Measurements from ENCODE around the gene KRTAP5-1.

The KRTAP5-1 gene

DNA sequence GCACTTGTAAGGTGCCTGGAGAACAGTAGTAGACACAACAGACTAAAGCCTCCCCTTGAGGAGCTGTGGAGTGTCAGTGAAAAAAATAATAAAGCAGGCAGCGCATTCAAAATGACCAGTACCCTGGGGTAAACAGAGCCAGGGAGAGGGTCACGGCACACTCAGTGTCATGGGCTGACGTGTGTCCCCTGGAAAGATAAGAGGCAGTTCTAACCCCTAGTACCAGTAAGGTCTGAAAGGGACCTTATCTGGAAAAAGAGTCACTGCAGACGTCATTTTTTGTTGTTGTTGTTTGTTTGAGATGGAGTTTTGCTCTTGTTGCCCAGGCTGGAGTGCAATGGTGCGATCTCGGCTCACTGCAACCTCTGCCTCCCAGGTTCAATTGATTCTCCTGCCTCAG lies 45.0 kb downstream of the KRTAP5-1 start:
- DNase-seq = no peak

DNA sequence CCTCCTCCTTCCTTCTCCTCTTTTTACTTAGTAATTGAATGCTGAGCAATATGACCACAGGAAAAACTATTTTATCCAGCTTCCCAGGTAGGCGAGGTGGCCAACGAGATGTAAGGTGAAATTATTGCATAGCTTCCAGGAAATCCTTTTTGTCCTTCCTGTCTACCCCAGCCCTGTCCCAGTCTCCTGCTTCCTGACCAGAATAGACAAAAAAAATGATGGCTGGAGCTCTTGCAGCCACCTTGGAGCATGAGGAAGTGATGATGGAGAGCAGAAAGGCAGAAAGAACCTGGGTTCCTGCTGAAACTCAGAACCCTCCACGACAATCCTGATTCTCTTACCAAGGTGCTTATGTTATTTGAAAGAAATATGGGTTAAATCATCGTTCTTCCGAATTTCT lies 46.9 kb downstream of the KRTAP5-1 start:
- DNase-seq = no peak

DNA sequence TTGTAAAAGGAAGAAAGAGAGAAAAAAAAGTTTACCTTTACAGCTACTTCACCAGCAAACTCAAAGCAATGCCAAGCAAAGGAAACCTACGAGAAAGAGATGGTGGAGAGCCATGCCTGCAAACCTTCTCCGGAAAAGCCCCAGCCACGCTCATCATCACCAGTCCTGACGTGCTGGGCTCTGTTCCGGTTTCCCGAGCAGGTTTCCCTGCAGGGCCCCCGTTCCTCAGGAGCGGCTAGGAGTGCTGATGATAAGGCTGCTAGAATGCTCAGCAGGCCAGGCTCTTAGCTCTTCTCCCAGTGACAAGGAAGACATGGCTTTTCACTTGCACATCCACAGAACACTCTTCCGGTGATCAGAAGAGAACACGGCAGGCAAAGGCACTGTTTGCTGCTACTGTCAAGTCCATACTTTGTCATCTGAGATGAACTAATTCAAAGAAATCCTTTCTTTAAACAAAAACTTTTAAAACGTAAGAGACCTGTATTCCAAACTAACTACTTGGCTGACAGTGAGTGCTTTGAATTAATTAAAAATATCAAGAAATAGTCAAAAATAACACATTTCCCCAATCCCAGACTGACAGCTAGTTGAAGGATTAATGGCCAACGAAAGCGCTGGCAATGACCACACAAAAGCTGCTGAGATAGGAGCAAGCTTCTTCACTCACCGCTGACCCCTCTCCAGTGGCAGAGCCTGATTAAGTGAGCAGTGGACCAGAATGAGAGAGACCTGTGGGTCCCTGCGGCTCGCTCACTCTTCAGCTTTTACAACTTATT lies 48.8 kb downstream of the KRTAP5-1 start:
- DNase-seq = no peak

DNA sequence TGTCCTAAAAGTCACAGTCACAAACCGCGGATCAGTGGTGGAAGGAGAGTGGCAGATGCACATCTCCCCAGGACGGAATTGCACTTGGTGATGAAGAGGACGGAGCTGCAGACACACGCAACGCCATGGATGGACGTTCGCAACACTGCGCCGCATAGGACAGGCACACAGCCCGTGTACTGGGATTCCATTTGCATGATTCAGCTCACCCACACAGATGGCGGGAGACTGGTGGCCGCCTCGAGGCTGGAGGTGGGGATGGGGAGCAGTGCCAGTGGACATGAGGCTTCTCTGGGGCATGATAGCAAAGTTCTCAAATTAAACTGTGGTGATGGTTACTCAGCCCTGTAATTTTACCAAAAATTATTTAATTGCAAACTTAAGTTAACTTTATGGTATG lies 50.4 kb downstream of the KRTAP5-1 start:
- no peak for DNase-seq

Data from DMS79 (cell line).